DOHH2 (cell line): ENCODE data around the gene USP10.

Source experiments
- H3F3A ChIP-seq: fragments of 200-600 bp; sonication (generic), shearing (Covaris generic); 2 replicates; pipeline ENCODE4 v1.6.0; 2016; ENCODE audit warnings: antibody characterized with exemption, mild to moderate bottlenecking; ENCODE audit not compliant: control insufficient read depth, insufficient read depth
- H3K27ac ChIP-seq: fragments of 200-600 bp; sonication (generic); 2 replicates; pipeline ENCODE4 v1.5.1; 2014; ENCODE audit warnings: low read depth, mild to moderate bottlenecking, low read length, moderate library complexity
- H3K27me3 ChIP-seq: fragments of 200-600 bp; sonication (generic); 2 replicates; pipeline ENCODE4 v1.6.1; 2014; ENCODE audit warnings: mild to moderate bottlenecking, low read length, mixed read lengths; ENCODE audit not compliant: control insufficient read depth
- H3K36me3 ChIP-seq: fragments of 200-600 bp; sonication (generic); 2 replicates; pipeline ENCODE4 v1.6.1; 2014; ENCODE audit warnings: mild to moderate bottlenecking, low read length, moderate library complexity, mixed read lengths; ENCODE audit not compliant: control insufficient read depth
- H3K4me1 ChIP-seq: fragments of 200-600 bp; sonication (generic); 2 replicates; pipeline ENCODE4 v1.6.1; 2014; ENCODE audit warnings: mild to moderate bottlenecking, low read length, mixed read lengths; ENCODE audit not compliant: control insufficient read depth
- H3K4me2 ChIP-seq: fragments of 200-600 bp; sonication (generic); 2 replicates; pipeline ENCODE4 v1.6.0; 2014; ENCODE audit warnings: mild to moderate bottlenecking, low read length, moderate library complexity
- H3K4me3 ChIP-seq: fragments of 200-600 bp; sonication (generic); 2 replicates; pipeline ENCODE4 v1.5.1; 2014; ENCODE audit warnings: mild to moderate bottlenecking, low read length, mixed read lengths
- H3K79me2 ChIP-seq: fragments of 200-600 bp; sonication (generic); 2 replicates; pipeline ENCODE4 v1.6.1; 2014; ENCODE audit warnings: mild to moderate bottlenecking, low read length, mixed read lengths; ENCODE audit not compliant: control insufficient read depth
- H3K9me2 ChIP-seq: fragments of 200-600 bp; sonication (generic); replicated peaks from 2 replicates; pipeline ENCODE4 v1.6.1; 2014; ENCODE audit warnings: mild to moderate bottlenecking, low read length, mixed read lengths; ENCODE audit not compliant: control insufficient read depth
- H3K9me3 ChIP-seq: fragments of 200-600 bp; sonication (generic); 2 replicates; pipeline ENCODE4 v1.6.1; 2014; ENCODE audit warnings: antibody characterized with exemption, low read length, mixed read lengths; ENCODE audit not compliant: control insufficient read depth, insufficient read depth
- H4K20me1 ChIP-seq: fragments of 200-600 bp; sonication (generic); 2 replicates; pipeline ENCODE4 v1.6.0; 2014; ENCODE audit warnings: low read depth, mild to moderate bottlenecking, antibody characterized with exemption, low read length, moderate library complexity; ENCODE audit not compliant: control insufficient read depth, insufficient read depth
- CTCF ChIP-seq: fragments of 200-600 bp; sonication (generic); IDR thresholded peaks from one replicate; pipeline ENCODE4 v1.5.1; 2014; ENCODE audit warnings: antibody characterized with exemption, mild to moderate bottlenecking, low read depth, low read length; ENCODE audit not compliant: poor library complexity, severe bottlenecking
- EZH2phosphoT487 ChIP-seq: fragments of 200-600 bp; sonication (generic); IDR thresholded peaks from 2 replicates; pipeline ENCODE4 v1.6.1; 2017; ENCODE audit warnings: borderline replicate concordance, mild to moderate bottlenecking, antibody characterized with exemption, low read length, moderate library complexity, mixed read lengths

The USP10 gene

GRCh38 chr16:84673561-84673960 lies 26.2 kb upstream of the USP10 start:
- Histone ChIP-seq H3K4me2 (no peak overlapping the region), H3K27me3 (peaks cover 10% of the 10 kb centered on the region), H3K9me2 (no peaks in the 10 kb centered on the region), H3K36me3 (no peaks in the 10 kb centered on the region), H3F3A (no peaks in the 10 kb centered on the region), H3K9me3 (no peaks in the 10 kb centered on the region), H3K4me1 (peaks cover 17% of the 10 kb centered on the region), H3K79me2 (no peaks in the 10 kb centered on the region), H3K27ac (no peak overlapping the region), H3K4me3 (no peak overlapping the region), H4K20me1 (no peaks in the 10 kb centered on the region)
- no peak for TF ChIP-seq CTCF
- no peak for TF ChIP-seq EZH2phosphoT487

- Histone ChIP-seq H3K27me3 (peaks cover 14% of the 10 kb centered on the region), H3K9me3 (no peaks in the 10 kb centered on the region), H3K9me2 (no peaks in the 10 kb centered on the region), H3K4me3 (no peak overlapping the region), H3K79me2 (no peaks in the 10 kb centered on the region), H3K36me3 (no peaks in the 10 kb centered on the region), H3K4me1 (peaks cover 17% of the 10 kb centered on the region), H3F3A (no peaks in the 10 kb centered on the region), H3K4me2 (no peak overlapping the region), H3K27ac (no peak overlapping the region), H4K20me1 (no peaks in the 10 kb centered on the region)
- TF ChIP-seq CTCF (no peak), EZH2phosphoT487 (no peak)
These were observed 24.4 kb upstream of the USP10 start for GRCh38 chr16:84675423-84675822.

GRCh38 chr16:84675884-84676283 lies 23.9 kb upstream of the USP10 start:
- Histone ChIP-seq H3K27me3 (peaks cover 15% of the 10 kb centered on the region), H3K27ac (no peak overlapping the region), H3K4me1 (peaks cover 17% of the 10 kb centered on the region), H3K9me3 (no peaks in the 10 kb centered on the region), H3K9me2 (no peaks in the 10 kb centered on the region), H3K36me3 (no peaks in the 10 kb centered on the region), H3F3A (no peaks in the 10 kb centered on the region), H3K4me3 (no peak overlapping the region), H4K20me1 (no peaks in the 10 kb centered on the region), H3K79me2 (no peaks in the 10 kb centered on the region), H3K4me2 (no peak overlapping the region)
- TF ChIP-seq EZH2phosphoT487 (no peak), CTCF (no peak)
